Measurements from ENCODE around the gene ADSS1. TPM values are rescaled to one million over a fixed set of nuclear protein-coding genes. Genes with fewer than 3 reads are reported as not detected.
A peak's percentile ranks its signal among the peaks of the same experiment; 100 is the strongest.

ADSS1 gene
- total RNA-seq, 4 donors from 2014 or later: 3.4 to 11.4 (median 8.4) TPM

DNA sequence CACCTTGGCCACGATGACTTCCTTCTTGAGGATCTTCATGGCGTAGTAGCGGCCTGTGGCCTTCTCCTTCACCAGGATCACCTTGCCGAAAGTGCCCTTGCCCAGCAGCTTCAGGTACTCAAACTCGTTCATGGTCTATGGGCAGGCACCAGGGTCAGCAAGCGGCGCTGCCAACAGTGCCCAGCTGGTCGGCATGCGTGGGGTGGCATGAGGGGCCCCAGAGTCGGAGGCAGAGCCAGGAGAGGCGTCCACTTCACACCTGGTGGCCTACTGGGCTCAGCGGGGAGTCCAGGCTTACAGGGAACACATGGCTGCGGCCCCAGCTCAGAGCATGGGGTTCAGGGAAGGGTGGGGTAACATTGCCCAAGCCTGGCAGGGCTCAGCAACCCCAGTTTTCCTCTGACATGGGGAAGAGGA is 51.1 kb downstream of the ADSS1 start:
- peaks cover 15 to 95% (median 20%) of the 10 kb centered on the region in 3 donors for H3K36me3 ChIP-seq
- intact Hi-C loops (cut with DNase I): no loop called here
- 83 to 90% methylated on average over 1 to 2 of the region's 13 CpGs for WGBS, 2 donors
- DNase-seq: no peak
- H3K4me1 ChIP-seq: peaks cover 0 to 41% (median 0%) of the 10 kb centered on the region in 3 donors
- no peak for TF ChIP-seq POLR2A (IDR thresholded peaks at IDR 0.05)
- TF ChIP-seq, protein P1, sequence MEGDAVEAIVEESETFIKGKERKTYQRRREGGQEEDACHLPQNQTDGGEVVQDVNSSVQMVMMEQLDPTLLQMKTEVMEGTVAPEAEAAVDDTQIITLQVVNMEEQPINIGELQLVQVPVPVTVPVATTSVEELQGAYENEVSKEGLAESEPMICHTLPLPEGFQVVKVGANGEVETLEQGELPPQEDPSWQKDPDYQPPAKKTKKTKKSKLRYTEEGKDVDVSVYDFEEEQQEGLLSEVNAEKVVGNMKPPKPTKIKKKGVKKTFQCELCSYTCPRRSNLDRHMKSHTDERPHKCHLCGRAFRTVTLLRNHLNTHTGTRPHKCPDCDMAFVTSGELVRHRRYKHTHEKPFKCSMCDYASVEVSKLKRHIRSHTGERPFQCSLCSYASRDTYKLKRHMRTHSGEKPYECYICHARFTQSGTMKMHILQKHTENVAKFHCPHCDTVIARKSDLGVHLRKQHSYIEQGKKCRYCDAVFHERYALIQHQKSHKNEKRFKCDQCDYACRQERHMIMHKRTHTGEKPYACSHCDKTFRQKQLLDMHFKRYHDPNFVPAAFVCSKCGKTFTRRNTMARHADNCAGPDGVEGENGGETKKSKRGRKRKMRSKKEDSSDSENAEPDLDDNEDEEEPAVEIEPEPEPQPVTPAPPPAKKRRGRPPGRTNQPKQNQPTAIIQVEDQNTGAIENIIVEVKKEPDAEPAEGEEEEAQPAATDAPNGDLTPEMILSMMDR (IDR thresholded peaks at IDR 0.05): no peak
- H3K27ac ChIP-seq: peak overlapping the region in 1 of 4 donors; percentile 10
- H3K4me3 ChIP-seq: no peak overlapping the region
- no peaks in the 10 kb centered on the region for H3K27me3 ChIP-seq
- no peaks in the 10 kb centered on the region for H3K9me3 ChIP-seq

DNA sequence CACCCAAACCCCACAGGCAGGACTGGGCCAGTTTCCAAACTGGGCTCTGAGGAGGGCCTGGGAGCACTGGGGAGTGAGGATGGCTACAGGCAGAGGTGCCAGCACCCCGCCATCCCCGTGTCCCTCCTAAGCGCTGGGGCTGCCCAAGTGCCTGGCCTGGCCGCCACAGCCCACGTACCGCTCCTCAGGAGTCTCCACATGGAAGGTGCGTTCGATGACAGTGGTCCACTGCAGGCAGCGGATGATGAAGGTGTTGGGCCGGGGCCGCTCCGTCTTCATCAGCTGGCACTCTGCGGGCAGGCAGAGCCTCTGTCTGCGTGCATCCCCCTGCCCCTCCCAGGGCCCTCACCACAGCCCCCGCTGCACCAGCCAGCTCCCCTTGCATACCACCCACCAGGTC is 52.5 kb downstream of the ADSS1 start:
- intact Hi-C loops (cut with DNase I): no loop called here
- WGBS, 2 donors: 100% methylated on average over 2 of the region's 15 CpGs; no CpG with 5 or more reads in 1 of the 2 donors
- no peak overlapping the region for H3K27ac ChIP-seq
- peaks cover 15 to 95% (median 21%) of the 10 kb centered on the region in 3 donors for H3K36me3 ChIP-seq
- TF ChIP-seq POLR2A (IDR thresholded peaks at IDR 0.05): no peak
- TF ChIP-seq, protein P1 (IDR thresholded peaks at IDR 0.05): no peak
- peaks cover 0 to 50% (median 0%) of the 10 kb centered on the region in 3 donors for H3K4me1 ChIP-seq
- no peaks in the 10 kb centered on the region for H3K27me3 ChIP-seq
- no peaks in the 10 kb centered on the region for H3K9me3 ChIP-seq
- no peak overlapping the region for H3K4me3 ChIP-seq
- DNase-seq: no peak

DNA sequence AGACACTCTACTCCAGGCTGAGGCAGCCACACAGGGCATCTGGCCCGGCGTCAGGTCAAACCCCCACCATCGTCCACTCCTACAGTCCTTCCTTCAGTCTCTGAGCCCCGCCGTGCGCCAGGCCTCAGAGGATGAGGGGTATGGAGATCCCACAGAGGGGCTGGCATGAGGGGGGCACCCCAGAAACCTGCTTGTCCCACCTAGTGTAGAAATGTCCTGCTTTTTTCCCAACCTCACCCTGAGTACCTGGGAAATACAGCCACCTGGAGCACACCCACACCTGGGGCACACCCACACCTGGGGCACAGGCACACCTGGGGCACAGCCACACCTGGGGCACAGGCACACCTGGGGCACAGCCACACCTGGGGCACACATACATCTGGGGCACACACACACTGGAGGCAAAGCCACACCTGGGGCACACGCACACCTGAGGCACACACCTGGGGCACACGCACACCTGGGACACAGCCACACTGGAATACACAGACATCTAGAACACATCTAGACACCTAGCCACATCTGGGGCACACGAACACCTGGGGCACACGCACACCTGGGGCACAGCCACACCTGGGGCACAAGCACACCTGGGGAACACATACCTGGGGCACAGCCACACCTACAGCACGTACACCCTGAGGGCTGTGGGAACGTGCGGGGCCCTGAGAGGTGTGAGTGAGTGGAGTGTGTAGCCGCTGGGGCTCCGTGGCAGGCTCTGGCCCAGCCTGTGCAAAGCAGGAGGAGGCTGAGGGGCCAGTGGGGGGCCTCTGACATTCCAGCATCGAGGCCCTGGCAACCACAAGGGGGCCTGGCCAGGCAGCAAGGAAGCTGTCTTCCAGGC is 53.2 kb downstream of the ADSS1 start:
- Histone ChIP-seq H3K27me3 (no peaks in the 10 kb centered on the region), H3K4me1 (peaks cover 0 to 55% (median 0%) of the 10 kb centered on the region in 3 donors), H3K27ac (no peak overlapping the region), H3K36me3 (peaks cover 15 to 95% (median 18%) of the 10 kb centered on the region in 3 donors), H3K4me3 (no peak overlapping the region), H3K9me3 (no peaks in the 10 kb centered on the region)
- no peak for TF ChIP-seq POLR2A (IDR thresholded peaks at IDR 0.05)
- TF ChIP-seq, protein P1 (IDR thresholded peaks at IDR 0.05): no peak
- WGBS, 2 donors: 79 to 86% methylated on average over 9 to 10 of the region's 16 CpGs
- no peak for DNase-seq
- intact Hi-C loops (cut with DNase I): no loop called here

DNA sequence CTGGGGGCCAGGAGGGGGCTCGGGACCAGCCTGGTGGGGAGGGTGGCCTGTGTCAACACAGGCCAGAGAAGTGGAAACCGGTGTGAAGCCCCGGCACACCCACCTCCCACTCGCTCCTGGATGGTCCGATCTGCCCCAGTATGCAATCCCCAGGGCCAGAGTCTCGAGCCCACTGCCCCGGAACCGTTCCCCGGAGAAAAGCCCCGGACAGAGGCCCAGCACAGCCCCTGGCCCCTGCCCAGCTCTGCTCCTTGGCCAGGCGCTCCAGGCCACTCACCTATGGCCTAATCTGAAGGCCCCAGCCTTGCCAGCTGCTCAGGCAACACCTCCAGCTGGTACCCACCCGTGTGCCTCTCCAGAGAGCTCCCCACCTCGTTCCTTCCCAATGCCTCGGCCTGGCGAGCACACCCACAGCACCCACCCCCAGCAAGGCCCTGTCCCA is 53.8 kb downstream of the ADSS1 start:
- 40% methylated on average over 1 of the region's 15 CpGs; no CpG with 5 or more reads in 1 of the 2 donors for WGBS, 2 donors

More for the DNA sequence above, 53.8 kb downstream of the ADSS1 start:
- TF ChIP-seq, protein P1 (IDR thresholded peaks at IDR 0.05): no peak
- TF ChIP-seq POLR2A (IDR thresholded peaks at IDR 0.05): no peak
- H3K36me3 ChIP-seq: peaks cover 10 to 95% (median 13%) of the 10 kb centered on the region in 3 donors
- H3K27me3 ChIP-seq: no peaks in the 10 kb centered on the region
- no peaks in the 10 kb centered on the region for H3K9me3 ChIP-seq
- no peak overlapping the region for H3K27ac ChIP-seq
- H3K4me1 ChIP-seq: peaks cover 0 to 57% (median 0%) of the 10 kb centered on the region in 3 donors
- H3K4me3 ChIP-seq: no peak overlapping the region
- no peak for DNase-seq
- intact Hi-C loops (cut with DNase I): no loop called here

Measured in esophagus squamous epithelium (tissue), 5 donors.